ENCODE data around the gene INAVA. TPM values are rescaled to one million over a fixed set of nuclear protein-coding genes. Genes with fewer than 3 reads are reported as not detected.

INAVA gene
- total and polyA plus RNA-seq, 2 of the 13 experiments (the other 11 are each of a cell fraction or from before 2014, with no cell fraction given) = 6.0 to 13.5 TPM

GRCh38 chr1:200907611-200908097 is 13.0 kb downstream of the INAVA start (continued):
- no peak for TF ChIP-seq ZC3H4 (CRISPR knock-in tag; IDR thresholded peaks at IDR 0.05; ENCODE audit: borderline replicate concordance)
- no peak for TF ChIP-seq SP2 (CRISPR knock-in tag; IDR thresholded peaks at IDR 0.05)
- TF ChIP-seq GATAD2A (CRISPR knock-in tag; IDR thresholded peaks at IDR 0.05) = peak; percentile 93
- 0 out of 2 replicates have a peak, but pooled peaks have one; percentile 36 for TF ChIP-seq HMG20B (CRISPR knock-in tag; conservative IDR thresholded peaks at IDR 0.05)
- TF ChIP-seq ONECUT2 (CRISPR knock-in tag; IDR thresholded peaks at IDR 0.05) = no peak
- TF ChIP-seq CREM (IDR thresholded peaks at IDR 0.05) = no peak
- TF ChIP-seq CREM (CRISPR knock-in tag; IDR thresholded peaks at IDR 0.05) = no peak
- TF ChIP-seq NR2F2 (IDR thresholded peaks at IDR 0.05; ENCODE audit: borderline replicate concordance, low read depth) = no peak
- no peak for TF ChIP-seq ZBTB21 (CRISPR knock-in tag; IDR thresholded peaks at IDR 0.05)
- no peak for TF ChIP-seq CENPX (CRISPR knock-in tag; IDR thresholded peaks at IDR 0.05)
- no peak for TF ChIP-seq WIZ (CRISPR knock-in tag; IDR thresholded peaks at IDR 0.05)
- no peak for TF ChIP-seq ASH2L (IDR thresholded peaks at IDR 0.05; ENCODE audit: insufficient read length, low read depth, low read length)
- peak; percentile 60 for TF ChIP-seq SALL1 (CRISPR knock-in tag; IDR thresholded peaks at IDR 0.05)
- TF ChIP-seq ZFP82 (CRISPR knock-in tag; IDR thresholded peaks at IDR 0.05; ENCODE audit: borderline replicate concordance) = no peak
- TF ChIP-seq TOPORS (CRISPR knock-in tag; IDR thresholded peaks at IDR 0.05) = no peak
- TF ChIP-seq IRF1 (CRISPR knock-in tag; IDR thresholded peaks at IDR 0.05; ENCODE audit: low read depth) = no peak
- peak; percentile 37 for TF ChIP-seq CTCF (CRISPR knock-in tag; IDR thresholded peaks at IDR 0.05)
- TF ChIP-seq SMAD3 (CRISPR knock-in tag; IDR thresholded peaks at IDR 0.05) = 0 out of 2 replicates have a peak, but pooled peaks have one; percentile 23
- TF ChIP-seq ZFP91 (CRISPR knock-in tag; IDR thresholded peaks at IDR 0.05; ENCODE audit: borderline replicate concordance) = no peak
- no peak for TF ChIP-seq REL (CRISPR knock-in tag; conservative IDR thresholded peaks at IDR 0.05)
- peak; percentile 57; the same call in 1 of the 2 replicates for TF ChIP-seq ZHX1 (CRISPR knock-in tag; IDR thresholded peaks at IDR 0.05; ENCODE audit: low read depth)
- peak; percentile 47; the same call in 1 of the 2 replicates for TF ChIP-seq NCOA2 (CRISPR knock-in tag; IDR thresholded peaks at IDR 0.05)
